Measurements from ENCODE around the gene AP1B1.

The AP1B1 gene

GRCh38 chr22:29301716-29302401 is 86.5 kb downstream of the AP1B1 start:
- DNase-seq (ENCODE audit: extremely low read depth, low read depth): no peak
- TF ChIP-seq CTCF (IDR thresholded peaks at IDR 0.05; ENCODE audit: low read depth, low read length): no peak

- no peak for TF ChIP-seq CTCF (IDR thresholded peaks at IDR 0.05; ENCODE audit: low read depth, low read length)
- DNase-seq (ENCODE audit: extremely low read depth, low read depth): no peak
Measured at GRCh38 chr22:29300807-29301601, 87.4 kb downstream of the AP1B1 start.

- DNase-seq (ENCODE audit: extremely low read depth, low read depth): no peak
- no peak for TF ChIP-seq CTCF (IDR thresholded peaks at IDR 0.05; ENCODE audit: low read depth, low read length)
Measured at GRCh38 chr22:29300467-29300806, 87.9 kb downstream of the AP1B1 start.

DNA sequence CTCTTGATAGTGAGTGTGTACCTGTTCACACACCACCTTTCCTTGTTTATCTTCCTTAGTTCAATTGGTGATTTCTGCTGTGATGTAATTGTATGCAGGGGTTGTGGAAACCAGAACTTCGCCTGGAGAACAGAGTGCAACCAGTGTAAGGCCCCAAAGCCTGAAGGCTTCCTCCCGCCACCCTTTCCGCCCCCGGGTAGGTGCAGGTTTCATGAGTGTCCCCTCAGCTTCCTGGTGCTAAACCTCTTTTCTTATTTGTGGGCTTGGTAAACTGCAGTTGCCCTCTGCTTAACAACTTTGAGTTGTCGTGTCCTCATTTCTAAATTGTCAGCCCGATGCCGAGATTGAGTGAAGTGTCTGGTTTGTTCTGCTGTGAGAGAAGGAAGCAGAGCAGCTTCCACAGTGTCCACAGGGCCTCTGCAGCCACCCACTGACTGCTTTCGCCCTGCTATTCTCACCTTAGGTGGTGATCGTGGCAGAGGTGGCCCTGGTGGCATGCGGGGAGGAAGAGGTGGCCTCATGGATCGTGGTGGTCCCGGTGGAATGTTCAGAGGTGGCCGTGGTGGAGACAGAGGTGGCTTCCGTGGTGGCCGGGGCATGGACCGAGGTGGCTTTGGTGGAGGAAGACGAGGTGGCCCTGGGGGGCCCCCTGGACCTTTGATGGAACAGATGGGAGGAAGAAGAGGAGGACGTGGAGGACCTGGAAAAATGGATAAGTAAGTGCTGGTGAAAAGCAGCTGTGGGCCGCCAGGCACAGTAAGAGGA is 89.1 kb downstream of the AP1B1 start:
- no peak for TF ChIP-seq CTCF (IDR thresholded peaks at IDR 0.05; ENCODE audit: low read depth, low read length)
- DNase-seq (ENCODE audit: extremely low read depth, low read depth): no peak

- no peak for TF ChIP-seq CTCF (IDR thresholded peaks at IDR 0.05; ENCODE audit: low read depth, low read length)
- DNase-seq (ENCODE audit: extremely low read depth, low read depth): no peak
Measured at GRCh38 chr22:29298641-29299040, 89.7 kb downstream of the AP1B1 start.

GRCh38 chr22:29292379-29292778 is 96.0 kb downstream of the AP1B1 start:
- no peak for DNase-seq (ENCODE audit: extremely low read depth, low read depth)
- TF ChIP-seq CTCF (IDR thresholded peaks at IDR 0.05; ENCODE audit: low read depth, low read length): no peak

DNA sequence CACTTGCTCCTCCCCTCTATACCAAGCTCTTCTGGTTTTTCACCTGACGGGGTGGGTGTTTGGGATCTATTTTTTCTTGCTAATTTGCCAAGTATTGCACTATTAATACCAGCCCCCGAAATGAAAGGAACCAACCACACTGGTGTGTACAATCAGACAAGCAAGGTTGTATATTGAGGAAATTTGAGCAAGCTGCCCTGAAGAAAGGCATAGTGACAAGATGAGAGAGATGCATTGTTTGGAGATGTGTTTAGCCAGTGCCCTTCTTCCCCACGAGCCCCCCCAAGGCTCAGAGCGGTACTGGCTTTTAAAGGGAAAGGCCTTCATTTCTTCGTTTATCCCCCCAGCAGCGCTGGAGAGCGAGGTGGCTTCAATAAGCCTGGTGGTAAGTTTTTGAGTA is 97.2 kb downstream of the AP1B1 start:
- no peak for TF ChIP-seq CTCF (IDR thresholded peaks at IDR 0.05; ENCODE audit: low read depth, low read length)
- no peak for DNase-seq (ENCODE audit: extremely low read depth, low read depth)
